HL-60 (cell line): ENCODE measurements around the gene EDEM2.

ENCODE experiments used
- DNase-seq, 2 experiments: peaks; one replicate each; pipeline ENCODE4 v3.0.0-alpha.2; 2010 to 2020; ENCODE audit warnings: low read depth in 1 of 2, low spot score in 1 of 2
- H3K27ac ChIP-seq: fragments of 250-450 bp; sonication (Bioruptor Pico); replicated peaks from 2 replicates; pipeline ENCODE4 v1.5.1; 2020; ENCODE audit warnings: mild to moderate bottlenecking, moderate library complexity
- H3K27me3 ChIP-seq: fragments of 250-450 bp; sonication (Bioruptor Pico); 2 replicates; pipeline ENCODE4 v1.5.1; 2021; ENCODE audit warnings: mild to moderate bottlenecking, moderate library complexity; ENCODE audit not compliant: insufficient read depth, poor library complexity, severe bottlenecking
- H3K4me3 ChIP-seq: replicated peaks from 2 replicates; pipeline ENCODE4 v1.5.1; 2011; ENCODE audit warnings: mild to moderate bottlenecking, control low read depth, low read length; ENCODE audit not compliant: insufficient read depth
- GABPA ChIP-seq: IDR thresholded peaks from 2 replicates; pipeline ENCODE4 v1.6.1; 2012; ENCODE audit warnings: low read depth
- POLR2AphosphoS5 ChIP-seq: IDR thresholded peaks from 2 replicates; pipeline ENCODE4 v1.6.1; 2012; ENCODE audit warnings: low read depth
- SPI1 ChIP-seq: IDR thresholded peaks from 2 replicates; pipeline ENCODE4 v1.6.1; 2012; ENCODE audit warnings: low read depth, mild to moderate bottlenecking, borderline replicate concordance
- TF ChIP-seq, protein P1 (sequence below): IDR thresholded peaks from 2 replicates; pipeline ENCODE4 v1.6.1; 2012; ENCODE audit warnings: low read depth; ENCODE audit not compliant: insufficient replicate concordance
- TF ChIP-seq, protein P2 (sequence below): IDR thresholded peaks from one replicate; pipeline ENCODE4 v1.5.1; 2011; ENCODE audit warnings: low read length, control low read depth, inconsistent platforms; ENCODE audit not compliant: insufficient read depth

The EDEM2 gene

DNA sequence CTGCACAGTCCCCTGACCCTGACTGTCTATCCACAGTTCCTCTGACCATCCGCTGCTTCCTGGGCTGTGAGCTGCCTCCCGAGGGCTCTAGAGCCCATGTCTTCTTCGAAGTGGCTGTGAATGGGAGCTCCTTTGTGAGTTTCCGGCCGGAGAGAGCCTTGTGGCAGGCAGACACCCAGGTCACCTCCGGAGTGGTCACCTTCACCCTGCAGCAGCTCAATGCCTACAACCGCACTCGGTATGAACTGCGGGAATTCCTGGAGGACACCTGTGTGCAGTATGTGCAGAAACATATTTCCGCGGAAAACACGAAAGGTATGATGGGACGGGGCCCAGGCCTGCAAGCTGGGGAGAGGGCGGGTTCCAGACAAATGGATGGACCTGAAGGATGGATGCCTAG, 29.0 kb upstream of the EDEM2 start:
- no peak overlapping the region for H3K27ac ChIP-seq
- no peaks in the 10 kb centered on the region for H3K27me3 ChIP-seq
- TF ChIP-seq POLR2AphosphoS5, result no peak
- TF ChIP-seq, protein P1, sequence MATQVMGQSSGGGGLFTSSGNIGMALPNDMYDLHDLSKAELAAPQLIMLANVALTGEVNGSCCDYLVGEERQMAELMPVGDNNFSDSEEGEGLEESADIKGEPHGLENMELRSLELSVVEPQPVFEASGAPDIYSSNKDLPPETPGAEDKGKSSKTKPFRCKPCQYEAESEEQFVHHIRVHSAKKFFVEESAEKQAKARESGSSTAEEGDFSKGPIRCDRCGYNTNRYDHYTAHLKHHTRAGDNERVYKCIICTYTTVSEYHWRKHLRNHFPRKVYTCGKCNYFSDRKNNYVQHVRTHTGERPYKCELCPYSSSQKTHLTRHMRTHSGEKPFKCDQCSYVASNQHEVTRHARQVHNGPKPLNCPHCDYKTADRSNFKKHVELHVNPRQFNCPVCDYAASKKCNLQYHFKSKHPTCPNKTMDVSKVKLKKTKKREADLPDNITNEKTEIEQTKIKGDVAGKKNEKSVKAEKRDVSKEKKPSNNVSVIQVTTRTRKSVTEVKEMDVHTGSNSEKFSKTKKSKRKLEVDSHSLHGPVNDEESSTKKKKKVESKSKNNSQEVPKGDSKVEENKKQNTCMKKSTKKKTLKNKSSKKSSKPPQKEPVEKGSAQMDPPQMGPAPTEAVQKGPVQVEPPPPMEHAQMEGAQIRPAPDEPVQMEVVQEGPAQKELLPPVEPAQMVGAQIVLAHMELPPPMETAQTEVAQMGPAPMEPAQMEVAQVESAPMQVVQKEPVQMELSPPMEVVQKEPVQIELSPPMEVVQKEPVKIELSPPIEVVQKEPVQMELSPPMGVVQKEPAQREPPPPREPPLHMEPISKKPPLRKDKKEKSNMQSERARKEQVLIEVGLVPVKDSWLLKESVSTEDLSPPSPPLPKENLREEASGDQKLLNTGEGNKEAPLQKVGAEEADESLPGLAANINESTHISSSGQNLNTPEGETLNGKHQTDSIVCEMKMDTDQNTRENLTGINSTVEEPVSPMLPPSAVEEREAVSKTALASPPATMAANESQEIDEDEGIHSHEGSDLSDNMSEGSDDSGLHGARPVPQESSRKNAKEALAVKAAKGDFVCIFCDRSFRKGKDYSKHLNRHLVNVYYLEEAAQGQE, result no peak
- TF ChIP-seq, protein P2, sequence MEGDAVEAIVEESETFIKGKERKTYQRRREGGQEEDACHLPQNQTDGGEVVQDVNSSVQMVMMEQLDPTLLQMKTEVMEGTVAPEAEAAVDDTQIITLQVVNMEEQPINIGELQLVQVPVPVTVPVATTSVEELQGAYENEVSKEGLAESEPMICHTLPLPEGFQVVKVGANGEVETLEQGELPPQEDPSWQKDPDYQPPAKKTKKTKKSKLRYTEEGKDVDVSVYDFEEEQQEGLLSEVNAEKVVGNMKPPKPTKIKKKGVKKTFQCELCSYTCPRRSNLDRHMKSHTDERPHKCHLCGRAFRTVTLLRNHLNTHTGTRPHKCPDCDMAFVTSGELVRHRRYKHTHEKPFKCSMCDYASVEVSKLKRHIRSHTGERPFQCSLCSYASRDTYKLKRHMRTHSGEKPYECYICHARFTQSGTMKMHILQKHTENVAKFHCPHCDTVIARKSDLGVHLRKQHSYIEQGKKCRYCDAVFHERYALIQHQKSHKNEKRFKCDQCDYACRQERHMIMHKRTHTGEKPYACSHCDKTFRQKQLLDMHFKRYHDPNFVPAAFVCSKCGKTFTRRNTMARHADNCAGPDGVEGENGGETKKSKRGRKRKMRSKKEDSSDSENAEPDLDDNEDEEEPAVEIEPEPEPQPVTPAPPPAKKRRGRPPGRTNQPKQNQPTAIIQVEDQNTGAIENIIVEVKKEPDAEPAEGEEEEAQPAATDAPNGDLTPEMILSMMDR, result no peak
- TF ChIP-seq GABPA, result no peak
- TF ChIP-seq SPI1, result no peak
- no peak overlapping the region for H3K4me3 ChIP-seq
- no peak for DNase-seq

DNA sequence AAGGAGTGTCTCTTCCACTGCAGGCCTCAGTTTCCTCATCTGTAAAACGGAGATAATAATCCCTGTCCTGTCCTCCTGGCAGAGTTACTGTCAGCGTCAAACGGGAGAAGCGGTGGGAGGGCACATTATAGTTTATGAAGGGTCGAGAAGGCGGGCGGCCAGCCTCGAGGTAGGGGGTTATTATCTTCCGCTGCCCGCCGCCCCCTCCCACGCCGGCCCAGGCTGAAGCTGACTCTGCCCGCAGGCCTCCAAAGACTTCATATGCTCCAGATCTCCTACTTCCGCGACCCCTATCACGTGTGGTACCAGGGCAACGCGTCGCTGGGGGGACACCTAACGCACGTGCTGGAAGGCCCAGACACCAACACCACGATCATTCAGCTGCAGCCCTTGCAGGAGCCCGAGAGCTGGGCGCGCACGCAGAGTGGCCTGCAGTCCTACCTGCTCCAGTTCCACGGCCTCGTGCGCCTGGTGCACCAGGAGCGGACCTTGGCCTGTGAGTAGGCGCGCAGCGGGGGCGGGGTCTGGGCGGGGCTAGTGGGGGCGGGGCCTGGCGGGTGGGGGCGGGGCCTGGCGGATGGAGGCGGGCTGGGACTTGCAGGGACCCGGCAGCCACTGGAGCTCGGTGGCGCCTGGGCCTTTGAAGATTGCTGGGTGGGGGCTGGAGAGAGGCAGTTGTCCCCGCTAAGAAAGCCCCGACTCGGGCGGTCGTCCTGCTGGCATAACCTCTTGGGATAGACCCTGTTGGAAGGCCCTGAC, 27.5 kb upstream of the EDEM2 start:
- H3K4me3 ChIP-seq, result no peak overlapping the region
- no peak for DNase-seq
- TF ChIP-seq, protein P1, result no peak
- TF ChIP-seq, protein P2, result no peak
- TF ChIP-seq GABPA (no peak), POLR2AphosphoS5 (no peak)
- H3K27me3 ChIP-seq, result no peaks in the 10 kb centered on the region
- H3K27ac ChIP-seq, result no peak overlapping the region

DNA sequence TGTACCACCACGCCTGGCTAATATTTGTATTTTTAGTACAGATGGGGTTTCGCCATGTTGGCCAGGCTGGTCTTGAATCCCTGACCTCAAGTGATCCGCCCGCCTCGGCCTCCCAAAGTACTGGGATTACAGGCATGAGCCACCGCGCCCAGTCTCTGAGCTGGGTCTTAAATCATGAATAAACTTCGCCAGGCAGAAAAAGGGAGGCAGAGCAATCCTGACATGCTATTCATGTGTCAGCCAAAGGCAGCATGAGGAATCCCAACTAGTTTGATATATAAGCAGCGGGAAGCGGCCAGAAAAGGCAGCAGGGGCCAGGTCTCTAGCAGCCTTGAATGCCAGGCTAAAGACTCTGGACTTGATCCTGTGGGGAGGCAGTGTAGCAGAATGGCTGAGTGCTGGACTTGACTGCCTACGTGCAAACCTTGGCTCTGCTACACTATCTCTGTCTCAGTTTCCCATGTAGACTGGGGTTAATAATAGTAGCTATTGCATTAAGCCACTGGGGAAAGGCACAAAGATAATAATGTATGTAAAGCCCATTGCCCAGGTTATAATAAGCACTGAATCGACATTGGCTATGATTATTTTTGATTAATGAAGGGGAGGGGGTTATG, 26.5 kb upstream of the EDEM2 start:
- TF ChIP-seq GABPA, result no peak
- TF ChIP-seq, protein P2, result no peak
- TF ChIP-seq POLR2AphosphoS5, result no peak
- TF ChIP-seq SPI1, result no peak
- Histone ChIP-seq H3K4me3 (no peak overlapping the region), H3K27me3 (no peaks in the 10 kb centered on the region), H3K27ac (no peak overlapping the region)
- no peak for DNase-seq
